ENCODE data around the gene IFI30.

DNA sequence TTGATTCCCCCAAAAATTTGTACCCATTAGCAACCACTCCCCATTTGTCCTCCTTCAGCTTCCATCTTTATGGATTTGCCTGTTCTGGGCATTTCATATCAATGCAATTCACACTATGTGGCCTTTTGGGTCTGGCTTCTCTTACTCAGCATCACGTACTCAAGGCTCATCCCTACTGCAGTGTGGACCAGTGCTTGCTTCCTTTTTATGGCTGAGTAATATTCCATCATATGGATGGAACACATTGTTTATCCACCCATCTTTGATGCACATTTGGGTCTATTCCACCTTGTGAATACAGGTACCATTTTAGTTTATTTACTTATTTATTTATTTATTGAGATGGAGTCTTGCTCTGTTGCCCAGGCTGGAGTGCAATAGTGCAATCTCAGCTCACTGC is 33.1 kb upstream of the IFI30 start:
- TF ChIP-seq, protein P1, sequence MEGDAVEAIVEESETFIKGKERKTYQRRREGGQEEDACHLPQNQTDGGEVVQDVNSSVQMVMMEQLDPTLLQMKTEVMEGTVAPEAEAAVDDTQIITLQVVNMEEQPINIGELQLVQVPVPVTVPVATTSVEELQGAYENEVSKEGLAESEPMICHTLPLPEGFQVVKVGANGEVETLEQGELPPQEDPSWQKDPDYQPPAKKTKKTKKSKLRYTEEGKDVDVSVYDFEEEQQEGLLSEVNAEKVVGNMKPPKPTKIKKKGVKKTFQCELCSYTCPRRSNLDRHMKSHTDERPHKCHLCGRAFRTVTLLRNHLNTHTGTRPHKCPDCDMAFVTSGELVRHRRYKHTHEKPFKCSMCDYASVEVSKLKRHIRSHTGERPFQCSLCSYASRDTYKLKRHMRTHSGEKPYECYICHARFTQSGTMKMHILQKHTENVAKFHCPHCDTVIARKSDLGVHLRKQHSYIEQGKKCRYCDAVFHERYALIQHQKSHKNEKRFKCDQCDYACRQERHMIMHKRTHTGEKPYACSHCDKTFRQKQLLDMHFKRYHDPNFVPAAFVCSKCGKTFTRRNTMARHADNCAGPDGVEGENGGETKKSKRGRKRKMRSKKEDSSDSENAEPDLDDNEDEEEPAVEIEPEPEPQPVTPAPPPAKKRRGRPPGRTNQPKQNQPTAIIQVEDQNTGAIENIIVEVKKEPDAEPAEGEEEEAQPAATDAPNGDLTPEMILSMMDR (conservative IDR thresholded peaks at IDR 0.05), result no peak
- no peak for TF ChIP-seq EZH2 (IDR thresholded peaks at IDR 0.05; ENCODE audit: low read depth)
